Measurements from ENCODE around the gene SMS.

GRCh38 chrX:21985332-21985777 is 44.8 kb downstream of the SMS start:
- TF ChIP-seq CTCF (IDR thresholded peaks at IDR 0.05): peak; percentile 83 to 96 (median 87)
- TF ChIP-seq EP300 (IDR thresholded peaks at IDR 0.05): no peak
- no peak for TF ChIP-seq POLR2A (IDR thresholded peaks at IDR 0.05)
